Suprapubic skin (tissue), 3 donors: ENCODE measurements around the gene PQBP1.

ENCODE experiments used
- CTCF ChIP-seq, 2 donors: fragments of 200-600 bp in 1 of 2; fragments of 450-650 bp in 1 of 2; sonication (generic) in 1 of 2; IDR thresholded peaks; one replicate each; pipeline ENCODE4 v1.5.1; 2016 to 2019; ENCODE audit warnings: antibody characterized with exemption in 2 of 2, mild to moderate bottlenecking in 1 of 2, moderate library complexity in 1 of 2
- POLR2AphosphoS5 ChIP-seq, 3 donors: sonication (generic); formaldehyde crosslinking; IDR thresholded peaks; one replicate each; pipeline ENCODE4 v1.6.1; 2017; ENCODE audit warnings: antibody characterized with exemption in 3 of 3

- TF ChIP-seq CTCF (IDR thresholded peaks at IDR 0.05) (no peak), POLR2AphosphoS5 (IDR thresholded peaks at IDR 0.05) (no peak)
Observed at GRCh38 chrX:48918301-48918642, 20.5 kb downstream of the PQBP1 start.
